ENCODE results near the gene EFNA5.

The EFNA5 gene

DNA sequence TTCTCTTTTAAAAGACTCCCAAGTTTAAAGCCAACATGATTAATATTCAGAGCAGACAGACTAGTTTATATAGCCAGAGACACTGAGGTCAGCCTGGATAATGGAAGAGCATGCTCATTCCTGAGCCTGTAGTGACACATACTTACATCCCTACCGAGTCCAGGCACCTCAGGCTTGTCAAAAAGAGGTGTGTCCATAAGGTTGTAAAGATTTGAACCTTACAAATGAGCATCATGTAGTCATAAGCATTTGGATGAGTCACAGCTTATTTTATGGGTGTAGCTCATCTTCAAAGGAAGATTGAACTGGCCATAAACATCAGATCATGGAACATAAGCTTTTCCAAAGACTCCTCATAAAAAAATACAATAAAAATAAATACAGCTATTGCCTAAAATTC, 333.5 kb downstream of the EFNA5 start:
- no peaks in the 10 kb centered on the region for H4K20me1 ChIP-seq (ENCODE audit: insufficient read depth, low read length)
- TF ChIP-seq CTCF (IDR thresholded peaks at IDR 0.05; ENCODE audit: low read length), result no peak
- TF ChIP-seq EZH2 (IDR thresholded peaks at IDR 0.05; ENCODE audit: borderline replicate concordance, low read length), result no peak
- H3K9me2 ChIP-seq (ENCODE audit: low read depth, low read length), result no peaks in the 10 kb centered on the region
- no peaks in the 10 kb centered on the region for H3K36me3 ChIP-seq (ENCODE audit: insufficient read depth, low read length)
- no peaks in the 10 kb centered on the region for H3K4me1 ChIP-seq (ENCODE audit: insufficient read depth, low read length, severe bottlenecking)
- H2AFZ ChIP-seq (ENCODE audit: low read length), result no peak overlapping the region
- no peak overlapping the region for H3K9ac ChIP-seq (ENCODE audit: low read length)
- H3K79me2 ChIP-seq (ENCODE audit: insufficient read depth, low read length), result no peaks in the 10 kb centered on the region
- no peak overlapping the region for H3K4me3 ChIP-seq (ENCODE audit: low read depth, low read length, poor library complexity, severe bottlenecking)
- H3K27ac ChIP-seq (ENCODE audit: low read depth, low read length, poor library complexity, severe bottlenecking), result no peak overlapping the region
- H3F3A ChIP-seq (ENCODE audit: insufficient read depth, low read length), result no peaks in the 10 kb centered on the region
- no peak overlapping the region for H3K4me2 ChIP-seq (ENCODE audit: low read length)
- no peaks in the 10 kb centered on the region for H3K27me3 ChIP-seq (ENCODE audit: insufficient read depth, low read length)
- no peaks in the 10 kb centered on the region for H3K9me3 ChIP-seq (ENCODE audit: low read length)

DNA sequence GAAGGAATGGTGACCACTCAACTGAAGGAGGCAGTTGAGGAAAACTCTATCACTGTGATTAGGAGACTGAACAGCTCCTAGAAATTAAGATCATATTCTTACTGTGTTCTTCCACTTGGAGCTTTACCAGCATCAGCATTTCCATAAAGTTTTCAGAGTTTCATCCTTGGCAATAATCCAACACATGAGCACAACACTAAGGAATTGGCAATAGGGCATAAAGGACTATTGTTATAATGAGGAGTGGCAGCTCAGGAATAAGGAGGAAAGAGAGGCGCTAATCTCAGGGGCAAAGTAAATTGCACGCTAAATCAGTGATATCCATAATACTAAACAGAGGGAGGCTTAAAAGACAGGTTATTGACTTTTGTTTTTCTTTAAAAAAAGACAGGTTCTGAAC, 338.9 kb downstream of the EFNA5 start:
- H3K4me2 ChIP-seq (ENCODE audit: low read length), result no peak overlapping the region
- no peak overlapping the region for H2AFZ ChIP-seq (ENCODE audit: low read length)
- no peak overlapping the region for H3K4me3 ChIP-seq (ENCODE audit: low read depth, low read length, poor library complexity, severe bottlenecking)
- H3K9me2 ChIP-seq (ENCODE audit: low read depth, low read length), result no peaks in the 10 kb centered on the region
- H3F3A ChIP-seq (ENCODE audit: insufficient read depth, low read length), result no peaks in the 10 kb centered on the region
- H3K27me3 ChIP-seq (ENCODE audit: insufficient read depth, low read length), result no peaks in the 10 kb centered on the region
- no peaks in the 10 kb centered on the region for H3K9me3 ChIP-seq (ENCODE audit: low read length)
- no peaks in the 10 kb centered on the region for H3K79me2 ChIP-seq (ENCODE audit: insufficient read depth, low read length)
- H4K20me1 ChIP-seq (ENCODE audit: insufficient read depth, low read length), result no peaks in the 10 kb centered on the region
- H3K36me3 ChIP-seq (ENCODE audit: insufficient read depth, low read length), result no peaks in the 10 kb centered on the region
- H3K4me1 ChIP-seq (ENCODE audit: insufficient read depth, low read length, severe bottlenecking), result no peaks in the 10 kb centered on the region
- TF ChIP-seq CTCF (IDR thresholded peaks at IDR 0.05; ENCODE audit: low read length) (no peak), EZH2 (IDR thresholded peaks at IDR 0.05; ENCODE audit: borderline replicate concordance, low read length) (no peak)
- H3K9ac ChIP-seq (ENCODE audit: low read length), result no peak overlapping the region
- H3K27ac ChIP-seq (ENCODE audit: low read depth, low read length, poor library complexity, severe bottlenecking), result no peak overlapping the region

DNA sequence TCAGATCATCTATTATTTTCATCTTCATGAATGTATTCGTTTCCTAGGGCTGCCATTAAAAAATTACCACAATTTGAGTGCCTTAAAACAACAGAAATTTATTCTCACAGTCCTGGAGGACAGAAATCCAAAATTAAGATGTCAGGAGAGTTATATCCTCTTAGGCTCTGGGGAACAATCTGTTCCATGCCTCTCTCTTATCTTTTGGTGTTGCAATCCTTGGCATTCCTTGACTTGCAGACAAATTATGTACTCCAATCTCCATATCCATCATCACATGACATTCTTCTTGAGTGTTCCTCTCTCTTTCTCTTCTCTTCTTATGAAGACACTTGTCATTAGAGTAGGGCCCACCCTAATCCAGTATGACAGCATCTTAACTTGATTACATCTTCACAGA, 339.4 kb downstream of the EFNA5 start:
- H3K4me1 ChIP-seq (ENCODE audit: insufficient read depth, low read length, severe bottlenecking), result no peaks in the 10 kb centered on the region
- no peak overlapping the region for H3K4me3 ChIP-seq (ENCODE audit: low read depth, low read length, poor library complexity, severe bottlenecking)
- H3K9me3 ChIP-seq (ENCODE audit: low read length), result no peaks in the 10 kb centered on the region
- H3K9me2 ChIP-seq (ENCODE audit: low read depth, low read length), result no peaks in the 10 kb centered on the region
- H3K27ac ChIP-seq (ENCODE audit: low read depth, low read length, poor library complexity, severe bottlenecking), result no peak overlapping the region
- H2AFZ ChIP-seq (ENCODE audit: low read length), result no peak overlapping the region
- H3K79me2 ChIP-seq (ENCODE audit: insufficient read depth, low read length), result no peaks in the 10 kb centered on the region
- no peaks in the 10 kb centered on the region for H3F3A ChIP-seq (ENCODE audit: insufficient read depth, low read length)
- no peaks in the 10 kb centered on the region for H4K20me1 ChIP-seq (ENCODE audit: insufficient read depth, low read length)
- H3K27me3 ChIP-seq (ENCODE audit: insufficient read depth, low read length), result no peaks in the 10 kb centered on the region
- TF ChIP-seq CTCF (IDR thresholded peaks at IDR 0.05; ENCODE audit: low read length), result no peak
- no peak for TF ChIP-seq EZH2 (IDR thresholded peaks at IDR 0.05; ENCODE audit: borderline replicate concordance, low read length)
- H3K4me2 ChIP-seq (ENCODE audit: low read length), result no peak overlapping the region
- H3K9ac ChIP-seq (ENCODE audit: low read length), result no peak overlapping the region
- no peaks in the 10 kb centered on the region for H3K36me3 ChIP-seq (ENCODE audit: insufficient read depth, low read length)

All from OCI-LY1 (cell line).